Eye (tissue), 1 donor: Measurements from ENCODE around the gene EIF3C.
"Not testable (repeated sequence)": the region's sequence is repeated elsewhere in the genome, so short reads cannot be mapped to it uniquely, and the experiment has no call there.

ENCODE experiments used
- DNase-seq: peaks from one replicate; pipeline ENCODE4 v3.0.0-alpha.2; 2015

The EIF3C gene

DNA sequence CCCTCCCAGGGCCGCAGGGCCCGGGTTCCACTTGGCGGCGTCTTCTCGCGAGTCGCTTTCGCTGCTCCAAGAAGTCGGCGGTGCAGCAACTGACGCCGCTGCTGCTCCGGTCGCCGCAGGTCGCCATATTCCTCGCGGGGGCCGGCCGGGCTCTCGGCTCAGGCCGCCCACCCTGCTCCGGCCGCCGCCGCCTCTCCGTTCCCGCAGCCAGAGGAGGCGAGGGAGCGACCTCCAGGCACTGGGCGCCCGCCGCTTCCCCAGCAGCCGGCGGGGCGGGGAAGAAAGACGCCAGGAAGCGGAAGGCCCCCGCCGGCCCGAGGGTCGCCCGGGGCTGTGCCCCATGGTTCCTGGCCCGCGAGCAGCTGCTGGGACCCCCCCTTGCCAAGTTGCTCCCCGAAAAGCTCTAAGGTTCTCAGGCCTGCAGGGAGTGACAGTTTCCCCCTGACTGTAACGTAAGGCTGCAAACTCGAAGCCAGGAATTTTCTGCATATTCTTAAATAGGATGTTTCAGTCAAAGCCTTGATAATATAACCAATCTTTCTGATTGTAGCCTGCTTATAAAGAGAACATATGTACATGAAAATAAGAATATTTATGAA is 39.3 kb downstream of the EIF3C start:
- not testable (repeated sequence) for DNase-seq

DNA sequence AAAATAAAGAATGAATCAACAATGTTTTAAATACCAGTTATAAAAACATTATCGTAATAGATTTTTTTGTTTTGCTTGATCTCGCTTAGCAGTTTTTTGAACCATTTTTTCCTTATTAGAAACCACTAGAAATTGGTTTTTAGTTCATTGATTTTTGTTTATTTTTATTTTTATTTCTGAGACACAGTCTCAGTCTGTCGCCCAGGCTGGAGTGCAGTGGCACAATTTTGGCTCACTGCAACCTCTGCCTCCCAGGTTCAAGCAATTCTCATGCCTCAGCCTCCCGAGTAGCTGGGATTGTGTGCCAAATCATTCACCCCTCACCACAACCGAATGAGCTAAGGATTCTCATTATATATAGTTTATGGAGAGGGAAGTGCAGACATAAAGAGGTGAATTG is 40.2 kb downstream of the EIF3C start, which contains the start of gene NPIPB9:
TSS of gene NPIPB9 (plus strand) at position 301 of the 400 bp plus-strand sequence.
- not testable (repeated sequence) for DNase-seq

DNA sequence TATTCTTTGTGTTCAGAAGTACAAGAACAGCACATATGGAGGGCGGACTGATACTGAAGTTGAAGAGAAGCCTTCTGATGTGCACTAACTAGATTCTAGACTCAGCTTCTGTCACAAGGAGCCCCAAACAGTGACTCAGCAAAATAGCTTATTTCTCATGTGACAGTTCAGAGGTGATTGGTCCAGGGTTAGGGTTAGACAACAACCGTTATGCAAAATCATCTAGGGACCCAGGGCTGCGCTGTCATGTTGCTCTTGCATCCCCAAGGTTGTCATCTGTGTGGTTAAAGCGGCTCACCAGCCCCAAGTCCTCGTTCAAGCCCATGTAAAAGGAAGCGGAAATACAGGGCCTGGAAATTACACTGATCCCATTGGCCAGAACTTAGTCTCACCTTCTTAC is 70.4 kb downstream of the EIF3C start:
- not testable (repeated sequence) for DNase-seq

DNA sequence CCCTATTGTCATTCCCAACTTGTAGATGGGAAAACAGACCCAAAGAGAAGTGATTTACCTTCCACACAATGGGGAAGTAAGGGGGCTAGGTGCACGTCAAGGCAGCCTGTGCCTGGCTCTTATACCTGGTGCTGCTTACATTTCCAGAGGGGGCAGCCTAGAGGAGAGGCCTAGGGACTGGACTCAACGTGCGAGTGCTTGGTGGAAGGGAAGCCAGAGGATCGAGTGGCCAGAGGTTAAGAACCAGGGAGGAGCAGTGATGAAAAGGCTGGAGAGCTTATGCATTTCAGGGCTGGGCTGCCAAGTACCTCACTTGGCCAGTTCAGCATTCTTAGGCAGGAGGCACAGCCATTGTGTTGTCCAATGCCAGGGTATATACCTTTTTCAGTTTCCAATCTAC is 71.1 kb downstream of the EIF3C start:
- DNase-seq = not testable (repeated sequence)
